ENCODE results near the gene SLC16A10.

- TF ChIP-seq CTCF (conservative IDR thresholded peaks at IDR 0.05; ENCODE audit: low read depth in 2 of 2) (no peak), POLR2AphosphoS5 (IDR thresholded peaks at IDR 0.05; ENCODE audit: low read depth) (no peak), CREB1 (CRISPR knock-in tag; IDR thresholded peaks at IDR 0.05; ENCODE audit: low read depth) (no peak), EZH2phosphoT487 (IDR thresholded peaks at IDR 0.05; ENCODE audit: unreplicated experiment) (no peak), EZH2 (IDR thresholded peaks at IDR 0.05; ENCODE audit: low read depth, unreplicated experiment) (no peak), REST (IDR thresholded peaks at IDR 0.05; ENCODE audit: unreplicated experiment) (no peak), ZNF114 (CRISPR knock-in tag; IDR thresholded peaks at IDR 0.05) (no peak), ZNF331 (CRISPR knock-in tag; IDR thresholded peaks at IDR 0.05; ENCODE audit: low read depth) (no peak), STAT1 (IDR thresholded peaks at IDR 0.05; ENCODE audit: unreplicated experiment) (no peak), JUNB (IDR thresholded peaks at IDR 0.05; ENCODE audit: unreplicated experiment) (no peak), NANOG (IDR thresholded peaks at IDR 0.05; ENCODE audit: borderline replicate concordance) (no peak)
Measured at GRCh38 chr6:111185954-111186353, 98.7 kb downstream of the SLC16A10 start.

Measured in GM23338 (cell line).